H9 (cell line): ENCODE measurements around the gene IFT57. TPM values are rescaled to one million over a fixed set of nuclear protein-coding genes. Genes with fewer than 3 reads are reported as not detected.

Experiments used
- DNase-seq: peaks from one replicate; pipeline ENCODE4 v3.0.0-alpha.2; 2017
- H2AFZ ChIP-seq: one replicate; pipeline ENCODE4 v1.6.1; 2013; ENCODE audit warnings: mild to moderate bottlenecking, low read length, control low read depth, moderate library complexity
- H2AK5ac ChIP-seq: 2 replicates; pipeline ENCODE4 v1.6.1; 2013; ENCODE audit warnings: low read length, control low read depth, mixed read lengths; ENCODE audit not compliant: insufficient read length
- H2BK120ac ChIP-seq: one replicate; pipeline ENCODE4 v1.6.1; 2013; ENCODE audit warnings: low read depth, mild to moderate bottlenecking, low read length, control low read depth, inconsistent platforms; ENCODE audit not compliant: poor library complexity, severe bottlenecking
- H2BK12ac ChIP-seq: 2 replicates; pipeline ENCODE4 v1.6.1; 2013; ENCODE audit warnings: low read length, control low read depth, mixed read lengths, low read depth; ENCODE audit not compliant: insufficient read length
- H2BK15ac ChIP-seq: 2 replicates; pipeline ENCODE4 v1.6.1; 2013; ENCODE audit warnings: low read depth, low read length, control low read depth
- H2BK20ac ChIP-seq: one replicate; pipeline ENCODE4 v1.6.1; 2013; ENCODE audit warnings: low read depth, mild to moderate bottlenecking, low read length, control low read depth, inconsistent platforms; ENCODE audit not compliant: poor library complexity, severe bottlenecking
- H2BK5ac ChIP-seq: 2 replicates; pipeline ENCODE4 v1.6.1; 2013; ENCODE audit warnings: low read length, control low read depth, mixed read lengths; ENCODE audit not compliant: insufficient read length
- H3K14ac ChIP-seq: 2 replicates; pipeline ENCODE4 v1.6.1; 2013; ENCODE audit warnings: low read length, control low read depth; ENCODE audit not compliant: insufficient read depth
- H3K18ac ChIP-seq: 2 replicates; pipeline ENCODE4 v1.6.1; 2013; ENCODE audit warnings: low read depth, mild to moderate bottlenecking, mixed read lengths, low read length, control low read depth; ENCODE audit not compliant: insufficient read length
- H3K23ac ChIP-seq: 2 replicates; pipeline ENCODE4 v1.6.1; 2013; ENCODE audit warnings: low read length, control low read depth, mixed read lengths, low read depth; ENCODE audit not compliant: insufficient read length
- H3K23me2 ChIP-seq: 2 replicates; pipeline ENCODE4 v1.6.1; 2013; ENCODE audit warnings: low read depth, mild to moderate bottlenecking, mixed read lengths, low read length, control low read depth; ENCODE audit not compliant: insufficient read length, poor library complexity, severe bottlenecking
- H3K27ac ChIP-seq: 2 replicates; pipeline ENCODE4 v1.5.1; 2013; ENCODE audit warnings: low read length, control low read depth, mixed read lengths, low read depth; ENCODE audit not compliant: insufficient read length
- H3K27me3 ChIP-seq: 2 replicates; pipeline ENCODE4 v1.6.1; 2013; ENCODE audit warnings: low read length, control low read depth, inconsistent platforms; ENCODE audit not compliant: insufficient read depth
- H3K4ac ChIP-seq: 2 replicates; pipeline ENCODE4 v1.6.1; 2013; ENCODE audit warnings: low read depth, mild to moderate bottlenecking, control low read depth, inconsistent platforms, low read length, moderate library complexity
- H3K4me1 ChIP-seq: 2 replicates; pipeline ENCODE4 v1.6.1; 2013; ENCODE audit warnings: low read length, control low read depth, inconsistent platforms; ENCODE audit not compliant: insufficient read depth
- H3K4me2 ChIP-seq: 2 replicates; pipeline ENCODE4 v1.6.1; 2013; ENCODE audit warnings: low read length, control low read depth, mixed read lengths; ENCODE audit not compliant: insufficient read length, insufficient read depth
- H3K56ac ChIP-seq: 2 replicates; pipeline ENCODE4 v1.6.1; 2013; ENCODE audit warnings: low read depth, mild to moderate bottlenecking, mixed read lengths, low read length, control low read depth; ENCODE audit not compliant: insufficient read length
- H3K79me1 ChIP-seq: 2 replicates; pipeline ENCODE4 v1.6.1; 2013; ENCODE audit warnings: low read depth, mild to moderate bottlenecking, moderate library complexity, low read length, control low read depth, inconsistent platforms; ENCODE audit not compliant: insufficient read depth, poor library complexity, severe bottlenecking
- H3K79me2 ChIP-seq: 2 replicates; pipeline ENCODE4 v1.6.1; 2013; ENCODE audit warnings: low read length, control low read depth, inconsistent platforms; ENCODE audit not compliant: insufficient read depth
- H3K9ac ChIP-seq: 2 replicates; pipeline ENCODE4 v1.6.1; 2013; ENCODE audit warnings: low read length, control low read depth, mixed read lengths; ENCODE audit not compliant: insufficient read length; ENCODE audit errors: extremely low read depth
- H3K9me3 ChIP-seq: one replicate; pipeline ENCODE4 v1.6.1; 2013; ENCODE audit warnings: low read depth, low read length, inconsistent platforms; ENCODE audit not compliant: control insufficient read depth
- H3T11ph ChIP-seq: one replicate; pipeline ENCODE4 v1.6.1; 2013; ENCODE audit warnings: mild to moderate bottlenecking, low read length, control low read depth, inconsistent platforms
- H4K20me1 ChIP-seq: one replicate; pipeline ENCODE4 v1.6.1; 2013; ENCODE audit not compliant: control insufficient read depth, insufficient read length, insufficient read depth
- H4K5ac ChIP-seq: 2 replicates; pipeline ENCODE4 v1.6.1; 2013; ENCODE audit warnings: low read depth, mild to moderate bottlenecking, mixed read lengths, low read length, control low read depth; ENCODE audit not compliant: insufficient read length
- H4K8ac ChIP-seq: replicated peaks from 2 replicates; pipeline ENCODE4 v1.6.1; 2013; ENCODE audit warnings: low read length, control low read depth, mixed read lengths, low read depth; ENCODE audit not compliant: insufficient read length
- H4K91ac ChIP-seq: 2 replicates; pipeline ENCODE4 v1.6.1; 2013; ENCODE audit warnings: low read depth, mild to moderate bottlenecking, moderate library complexity, mixed read lengths, low read length, control low read depth; ENCODE audit not compliant: insufficient read length
- H3K27ac Mint-ChIP-seq, 3 experiments: 2 replicates in 2 of 3; 3 replicates in 1 of 3; pipeline ENCODE4 v1.8.0; 2020 to 2021; ENCODE audit warnings: mixed read lengths in 3 of 3, mild to moderate bottlenecking in 1 of 3, moderate library complexity in 1 of 3
- H3K27me3 Mint-ChIP-seq: 2 replicates; pipeline ENCODE4 v1.8.0; 2021; ENCODE audit warnings: low read depth, mild to moderate bottlenecking, moderate library complexity, mixed read lengths
- H3K36me3 Mint-ChIP-seq, 3 experiments: 2 replicates in 2 of 3; 3 replicates in 1 of 3; pipeline ENCODE4 v1.8.0; 2020 to 2021; ENCODE audit warnings: low read depth in 3 of 3, mixed read lengths in 3 of 3; ENCODE audit not compliant: insufficient read depth in 1 of 3
- H3K4me1 Mint-ChIP-seq, 2 experiments: 2 replicates each; pipeline ENCODE4 v1.8.0; 2020; ENCODE audit warnings: mixed read lengths in 2 of 2
- H3K4me3 Mint-ChIP-seq, 2 experiments: 2 replicates in 1 of 2; 3 replicates in 1 of 2; pipeline ENCODE4 v1.8.0; 2020 to 2021; ENCODE audit warnings: mild to moderate bottlenecking in 2 of 2, mixed read lengths in 2 of 2, moderate library complexity in 1 of 2
- H3K9me3 Mint-ChIP-seq, 2 experiments: 2 replicates in 1 of 2; 3 replicates in 1 of 2; pipeline ENCODE4 v1.8.0; 2020; ENCODE audit warnings: mild to moderate bottlenecking in 2 of 2, mixed read lengths in 2 of 2, moderate library complexity in 1 of 2
- total RNA-seq: library from RNA; stranded (reverse); gene quantifications from 2 replicates; pipeline ENCODE4 v1.2.1, GENCODE V29; 2021
- TF ChIP-seq, protein P1 (sequence below): fragments of 200-600 bp; sonication (generic); conservative IDR thresholded peaks from 3 replicates; pipeline ENCODE4 v1.8.0; 2021; ENCODE audit warnings: antibody characterized with exemption, mild to moderate bottlenecking

IFT57 gene
- total RNA-seq, 1 experiment from 2014 or later: 21.4 TPM

DNA sequence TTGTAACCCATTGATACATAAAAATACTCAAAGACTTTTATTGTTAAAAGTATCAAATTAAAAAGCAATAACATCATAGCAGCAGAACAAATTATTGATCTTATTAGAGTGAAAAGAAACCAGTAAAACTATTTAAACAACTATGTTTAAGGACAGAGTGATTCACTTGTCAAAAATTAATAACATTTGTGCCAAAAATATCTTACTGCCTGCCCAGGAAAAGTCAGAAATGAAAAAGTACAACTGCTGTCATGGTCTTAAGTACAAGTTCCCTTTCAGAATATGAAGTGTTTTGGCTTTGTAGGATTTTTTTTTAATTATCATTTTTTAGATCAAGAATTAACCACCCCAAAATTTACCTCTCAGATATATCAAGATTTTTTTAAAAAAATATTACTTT, 3.4 kb downstream of the IFT57 start:
- H2BK120ac ChIP-seq: no peak overlapping the region
- no peak overlapping the region for H3K27ac ChIP-seq
- no peak overlapping the region for H2BK5ac ChIP-seq
- no peak overlapping the region for H2BK15ac ChIP-seq
- no peak overlapping the region for H2BK12ac ChIP-seq
- no peak overlapping the region for H3T11ph ChIP-seq
- no peak overlapping the region for H2AFZ ChIP-seq
- no peaks in the 10 kb centered on the region for H3K4me1 ChIP-seq
- H4K20me1 ChIP-seq: no peaks in the 10 kb centered on the region
- DNase-seq: no peak
- TF ChIP-seq, protein P1, sequence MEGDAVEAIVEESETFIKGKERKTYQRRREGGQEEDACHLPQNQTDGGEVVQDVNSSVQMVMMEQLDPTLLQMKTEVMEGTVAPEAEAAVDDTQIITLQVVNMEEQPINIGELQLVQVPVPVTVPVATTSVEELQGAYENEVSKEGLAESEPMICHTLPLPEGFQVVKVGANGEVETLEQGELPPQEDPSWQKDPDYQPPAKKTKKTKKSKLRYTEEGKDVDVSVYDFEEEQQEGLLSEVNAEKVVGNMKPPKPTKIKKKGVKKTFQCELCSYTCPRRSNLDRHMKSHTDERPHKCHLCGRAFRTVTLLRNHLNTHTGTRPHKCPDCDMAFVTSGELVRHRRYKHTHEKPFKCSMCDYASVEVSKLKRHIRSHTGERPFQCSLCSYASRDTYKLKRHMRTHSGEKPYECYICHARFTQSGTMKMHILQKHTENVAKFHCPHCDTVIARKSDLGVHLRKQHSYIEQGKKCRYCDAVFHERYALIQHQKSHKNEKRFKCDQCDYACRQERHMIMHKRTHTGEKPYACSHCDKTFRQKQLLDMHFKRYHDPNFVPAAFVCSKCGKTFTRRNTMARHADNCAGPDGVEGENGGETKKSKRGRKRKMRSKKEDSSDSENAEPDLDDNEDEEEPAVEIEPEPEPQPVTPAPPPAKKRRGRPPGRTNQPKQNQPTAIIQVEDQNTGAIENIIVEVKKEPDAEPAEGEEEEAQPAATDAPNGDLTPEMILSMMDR: no peak
- H3K79me2 ChIP-seq: no peaks in the 10 kb centered on the region
- no peak overlapping the region for H4K8ac ChIP-seq
- no peak overlapping the region for H2AK5ac ChIP-seq
- H3K27me3 Mint-ChIP-seq: peaks cover 7% of the 10 kb centered on the region
- H3K4me2 ChIP-seq: no peak overlapping the region
- H3K4ac ChIP-seq: no peak overlapping the region
- no peak overlapping the region for H4K91ac ChIP-seq
- no peak overlapping the region for H2BK20ac ChIP-seq
- H3K79me1 ChIP-seq: no peaks in the 10 kb centered on the region
- no peaks in the 10 kb centered on the region; a peak in 1 of 5 replicates for H3K9me3 Mint-ChIP-seq
- H3K23me2 ChIP-seq: peaks cover 6% of the 10 kb centered on the region
- no peak overlapping the region for H3K9ac ChIP-seq
- no peak overlapping the region for H4K5ac ChIP-seq
- H3K4me3 Mint-ChIP-seq: no peak overlapping the region
- H3K56ac ChIP-seq: no peak overlapping the region
- H3K4me1 Mint-ChIP-seq: peaks cover 20 to 22% of the 10 kb centered on the region in 2 experiments
- H3K18ac ChIP-seq: no peak overlapping the region
- no peaks in the 10 kb centered on the region for H3K9me3 ChIP-seq
- no peaks in the 10 kb centered on the region for H3K27me3 ChIP-seq
- no peak overlapping the region for H3K23ac ChIP-seq
- no peak overlapping the region for H3K14ac ChIP-seq
- no peaks in the 10 kb centered on the region; a peak in 1 of 7 replicates for H3K36me3 Mint-ChIP-seq
- no peak overlapping the region for H3K27ac Mint-ChIP-seq
